Measurements from ENCODE around the gene FNDC11. TPM values are rescaled to one million over a fixed set of nuclear protein-coding genes. Genes with fewer than 3 reads are reported as not detected.

Gene FNDC11
- total RNA-seq, 1 experiment from 2014 or later: 1.8 TPM

GRCh38 chr20:63560333-63560805 is 6.4 kb downstream of the FNDC11 start:
- Histone ChIP-seq H3K4me1 (ENCODE audit: insufficient read depth, low read length) (no peaks in the 10 kb centered on the region), H3K27me3 (ENCODE audit: low read length) (no peaks in the 10 kb centered on the region), H3K9ac (ENCODE audit: low read length) (no peak overlapping the region), H3F3A (ENCODE audit: low read length, unreplicated experiment) (no peaks in the 10 kb centered on the region), H3K9me3 (ENCODE audit: low read length) (no peaks in the 10 kb centered on the region), H2AFZ (ENCODE audit: low read length) (no peak overlapping the region), H3K36me3 (ENCODE audit: low read depth, low read length) (peaks cover 4% of the 10 kb centered on the region; the same call in 1 of the 2 replicates), H3K9me2 (replicated peaks; ENCODE audit: low read length) (no peaks in the 10 kb centered on the region), H3K4me2 (ENCODE audit: low read length) (no peak overlapping the region), H4K20me1 (ENCODE audit: low read length) (no peaks in the 10 kb centered on the region), H3K27ac (ENCODE audit: low read length) (no peak overlapping the region), H3K4me3 (ENCODE audit: low read length) (no peak overlapping the region), H3K79me2 (ENCODE audit: low read length) (no peaks in the 10 kb centered on the region)
- POLR2A ChIA-PET (ENCODE audit: unreplicated experiment): no interaction called here
- CTCF ChIA-PET: no interaction called here
- BruUV-seq (replicated peaks): no TSS peak
- ATAC-seq (no peak), DNase-seq (no peak)
- TF ChIP-seq EZH2 (IDR thresholded peaks at IDR 0.05; ENCODE audit: low read length, unreplicated experiment) (no peak), CTCF (conservative IDR thresholded peaks at IDR 0.05; ENCODE audit: low read depth, low read length) (no peak), EZH2phosphoT487 (IDR thresholded peaks at IDR 0.05; ENCODE audit: borderline replicate concordance, low read length) (no peak)
- intact Hi-C loops (cut with micrococcal nuclease): no loop called here

- ChIA-PET POLR2A (ENCODE audit: unreplicated experiment) (no interaction called here), CTCF (no interaction called here)
- ATAC-seq: no peak
- Histone ChIP-seq H3K4me3 (ENCODE audit: low read length) (no peak overlapping the region), H3K27ac (ENCODE audit: low read length) (no peak overlapping the region), H3K9me3 (ENCODE audit: low read length) (no peaks in the 10 kb centered on the region), H3K9ac (ENCODE audit: low read length) (no peak overlapping the region), H3K4me1 (ENCODE audit: insufficient read depth, low read length) (no peaks in the 10 kb centered on the region), H4K20me1 (ENCODE audit: low read length) (no peaks in the 10 kb centered on the region), H3K27me3 (ENCODE audit: low read length) (no peaks in the 10 kb centered on the region), H3K9me2 (replicated peaks; ENCODE audit: low read length) (no peaks in the 10 kb centered on the region), H3K79me2 (ENCODE audit: low read length) (no peaks in the 10 kb centered on the region), H2AFZ (ENCODE audit: low read length) (no peak overlapping the region), H3K4me2 (ENCODE audit: low read length) (no peak overlapping the region), H3K36me3 (ENCODE audit: low read depth, low read length) (peaks cover 4% of the 10 kb centered on the region; the same call in 1 of the 2 replicates), H3F3A (ENCODE audit: low read length, unreplicated experiment) (no peaks in the 10 kb centered on the region)
- intact Hi-C loops (cut with micrococcal nuclease): no loop called here
- no peak for DNase-seq
- TF ChIP-seq EZH2phosphoT487 (IDR thresholded peaks at IDR 0.05; ENCODE audit: borderline replicate concordance, low read length) (no peak), CTCF (conservative IDR thresholded peaks at IDR 0.05; ENCODE audit: low read depth, low read length) (no peak), EZH2 (IDR thresholded peaks at IDR 0.05; ENCODE audit: low read length, unreplicated experiment) (no peak)
- BruUV-seq (replicated peaks): TSS peak; percentile 28
Measured at GRCh38 chr20:63560856-63561609, 7.1 kb downstream of the FNDC11 start.
